Smooth muscle cell (in vitro differentiated cells): ENCODE data around the gene RRP1. TPM values are rescaled to one million over a fixed set of nuclear protein-coding genes. Genes with fewer than 3 reads are reported as not detected.

ENCODE experiments used
- DNase-seq: peaks from one replicate; lab custom pipeline; 2025; ENCODE audit not compliant: unreplicated experiment; lab: John Stamatoyannopoulos, UW
- H2AFZ ChIP-seq: fragments of 200-600 bp; sonication (generic); 2 replicates; pipeline ENCODE4 v1.6.0; 2016; ENCODE audit warnings: antibody characterized with exemption, low read depth, mild to moderate bottlenecking
- H3F3A ChIP-seq: fragments of 200-600 bp; sonication (generic); 2 replicates; pipeline ENCODE4 v1.6.0; 2017; ENCODE audit warnings: antibody characterized with exemption, low read depth
- H3K27ac ChIP-seq: fragments of 200-600 bp; sonication (generic); 2 replicates; pipeline ENCODE4 v1.5.1; 2016; ENCODE audit warnings: low read depth, mild to moderate bottlenecking
- H3K27me3 ChIP-seq: fragments of 200-600 bp; sonication (generic); 2 replicates; pipeline ENCODE4 v1.6.1; 2016; ENCODE audit warnings: low read depth, mild to moderate bottlenecking
- H3K36me3 ChIP-seq: fragments of 200-600 bp; sonication (generic); 2 replicates; pipeline ENCODE4 v1.5.1; 2016; ENCODE audit warnings: low read depth
- H3K4me1 ChIP-seq: fragments of 200-600 bp; sonication (generic); 2 replicates; pipeline ENCODE4 v1.5.1; 2016; ENCODE audit warnings: low read depth
- H3K4me2 ChIP-seq: fragments of 200-600 bp; sonication (generic); 2 replicates; pipeline ENCODE4 v1.6.0; 2016; ENCODE audit warnings: mild to moderate bottlenecking
- H3K4me3 ChIP-seq: fragments of 200-600 bp; sonication (generic); 2 replicates; pipeline ENCODE4 v1.5.1; 2016; ENCODE audit warnings: mild to moderate bottlenecking
- H3K79me2 ChIP-seq: fragments of 200-600 bp; sonication (generic); 2 replicates; pipeline ENCODE4 v1.6.0; 2016; ENCODE audit warnings: low read depth, mild to moderate bottlenecking
- H3K9ac ChIP-seq: fragments of 200-600 bp; sonication (generic); 2 replicates; pipeline ENCODE4 v1.6.0; 2016; ENCODE audit warnings: low read depth
- H3K9me3 ChIP-seq: fragments of 200-600 bp; sonication (generic); replicated peaks from 2 replicates; pipeline ENCODE4 v1.5.1; 2016; ENCODE audit warnings: low read depth
- H4K20me1 ChIP-seq: fragments of 200-600 bp; sonication (generic); 2 replicates; pipeline ENCODE4 v1.6.0; 2016; ENCODE audit warnings: low read depth
- WGBS: methylation state at CpG from one replicate; pipeline ENCODE4 v1.1.7; 2016; ENCODE audit warnings: low lambda C conversion rate; 5-methylcytosine and 5-hydroxymethylcytosine counted together
- polyA plus RNA-seq: library from polyadenylated mRNA; unstranded; fragments of >200 nt; fragmentation: Nextera tagmentation; extraction: Ambion mirVana; gene quantifications from 2 replicates; pipeline ENCODE4 v1.2.1, GENCODE V29; 2016
- total RNA-seq: library from RNA; depleted of rRNA; stranded (reverse); fragments of >200 nt; gene quantifications from 2 replicates; pipeline ENCODE4 v1.2.3, GENCODE V29; 2014
- TF ChIP-seq, protein P1 (sequence below): fragments of 200-600 bp; sonication (generic); IDR thresholded peaks from 2 replicates; pipeline ENCODE4 v1.5.1; 2017; ENCODE audit warnings: borderline replicate concordance, mild to moderate bottlenecking, antibody characterized with exemption; ENCODE audit not compliant: insufficient read depth, poor library complexity, severe bottlenecking

The RRP1 gene
- total and polyA plus RNA-seq, 2 experiments from 2014 or later, result 11.3 to 17.5 TPM

DNA sequence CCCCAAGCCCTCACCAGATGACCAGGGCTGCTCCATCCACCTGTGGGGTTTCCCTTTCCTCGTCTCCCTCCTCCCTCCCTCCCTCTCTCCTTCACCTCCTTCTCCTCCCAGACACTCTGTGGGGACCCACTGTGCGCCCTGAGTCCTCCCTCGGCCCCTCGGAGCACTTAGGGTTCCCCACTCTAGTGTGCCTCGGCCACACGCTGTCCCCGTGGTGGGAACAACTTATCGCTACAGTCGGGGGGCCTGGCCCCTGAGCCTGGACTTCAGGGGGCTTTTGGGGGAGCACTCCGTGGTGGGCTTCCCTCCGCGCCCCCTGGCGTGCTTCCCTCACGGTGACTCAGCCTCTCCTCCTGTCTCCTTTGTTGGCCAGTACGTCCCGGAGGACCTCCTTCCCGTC lies 40.8 kb upstream of the RRP1 start:
- no peak for DNase-seq
- Histone ChIP-seq H3K9me3 (no peaks in the 10 kb centered on the region), H3F3A (no peaks in the 10 kb centered on the region), H3K9ac (no peak overlapping the region), H3K4me2 (no peak overlapping the region), H3K27ac (no peak overlapping the region), H3K36me3 (peaks cover 17% of the 10 kb centered on the region), H3K4me1 (no peaks in the 10 kb centered on the region), H2AFZ (no peak overlapping the region), H3K79me2 (no peaks in the 10 kb centered on the region), H3K4me3 (no peak overlapping the region), H3K27me3 (no peaks in the 10 kb centered on the region), H4K20me1 (peaks cover 25% of the 10 kb centered on the region)
- TF ChIP-seq, protein P1, sequence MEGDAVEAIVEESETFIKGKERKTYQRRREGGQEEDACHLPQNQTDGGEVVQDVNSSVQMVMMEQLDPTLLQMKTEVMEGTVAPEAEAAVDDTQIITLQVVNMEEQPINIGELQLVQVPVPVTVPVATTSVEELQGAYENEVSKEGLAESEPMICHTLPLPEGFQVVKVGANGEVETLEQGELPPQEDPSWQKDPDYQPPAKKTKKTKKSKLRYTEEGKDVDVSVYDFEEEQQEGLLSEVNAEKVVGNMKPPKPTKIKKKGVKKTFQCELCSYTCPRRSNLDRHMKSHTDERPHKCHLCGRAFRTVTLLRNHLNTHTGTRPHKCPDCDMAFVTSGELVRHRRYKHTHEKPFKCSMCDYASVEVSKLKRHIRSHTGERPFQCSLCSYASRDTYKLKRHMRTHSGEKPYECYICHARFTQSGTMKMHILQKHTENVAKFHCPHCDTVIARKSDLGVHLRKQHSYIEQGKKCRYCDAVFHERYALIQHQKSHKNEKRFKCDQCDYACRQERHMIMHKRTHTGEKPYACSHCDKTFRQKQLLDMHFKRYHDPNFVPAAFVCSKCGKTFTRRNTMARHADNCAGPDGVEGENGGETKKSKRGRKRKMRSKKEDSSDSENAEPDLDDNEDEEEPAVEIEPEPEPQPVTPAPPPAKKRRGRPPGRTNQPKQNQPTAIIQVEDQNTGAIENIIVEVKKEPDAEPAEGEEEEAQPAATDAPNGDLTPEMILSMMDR, result no peak
- 98% methylated on average over 17 of the region's 17 CpGs for WGBS

DNA sequence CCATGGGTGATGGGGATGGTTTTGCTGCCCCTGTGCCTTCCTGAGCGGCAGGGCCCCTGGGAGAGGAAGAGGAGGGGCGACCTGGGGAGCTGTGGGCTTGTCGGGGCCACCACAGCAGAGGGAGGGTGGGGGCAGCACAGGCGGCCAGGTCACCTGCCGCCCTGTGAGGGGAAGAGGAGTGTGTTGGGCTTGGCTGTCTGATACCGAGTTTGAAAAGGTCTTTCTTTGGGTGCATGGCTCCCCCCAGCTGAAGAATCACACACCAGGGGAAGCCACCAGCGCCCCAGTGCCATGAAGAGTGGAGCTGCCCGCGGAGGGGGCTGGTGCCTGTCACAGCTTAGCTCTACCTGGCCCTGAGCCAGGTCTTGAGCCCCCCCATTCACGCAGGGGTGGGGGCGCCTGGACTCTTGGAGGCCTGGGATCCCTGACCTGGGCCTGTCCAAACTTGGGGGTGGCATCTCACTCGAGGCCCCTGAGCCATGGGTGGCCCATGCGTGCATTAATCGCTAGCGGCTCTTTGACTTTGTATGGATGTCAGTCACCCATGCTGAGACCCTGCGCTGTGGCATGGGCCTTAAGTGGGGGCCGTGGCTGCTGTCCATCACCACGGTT lies 39.6 kb upstream of the RRP1 start:
- no peaks in the 10 kb centered on the region for H3K79me2 ChIP-seq
- 96% methylated on average over 18 of the region's 18 CpGs for WGBS
- H3K27ac ChIP-seq, result no peak overlapping the region
- no peak overlapping the region for H2AFZ ChIP-seq
- H3K9me3 ChIP-seq, result no peaks in the 10 kb centered on the region
- TF ChIP-seq, protein P1, result no peak
- no peak overlapping the region for H3K4me3 ChIP-seq
- H3K4me1 ChIP-seq, result no peaks in the 10 kb centered on the region
- no peaks in the 10 kb centered on the region for H3K27me3 ChIP-seq
- H4K20me1 ChIP-seq, result peaks cover 15% of the 10 kb centered on the region
- H3K4me2 ChIP-seq, result no peak overlapping the region
- no peak overlapping the region for H3K9ac ChIP-seq
- no peak for DNase-seq
- H3F3A ChIP-seq, result no peaks in the 10 kb centered on the region
- H3K36me3 ChIP-seq, result peaks cover 13% of the 10 kb centered on the region

DNA sequence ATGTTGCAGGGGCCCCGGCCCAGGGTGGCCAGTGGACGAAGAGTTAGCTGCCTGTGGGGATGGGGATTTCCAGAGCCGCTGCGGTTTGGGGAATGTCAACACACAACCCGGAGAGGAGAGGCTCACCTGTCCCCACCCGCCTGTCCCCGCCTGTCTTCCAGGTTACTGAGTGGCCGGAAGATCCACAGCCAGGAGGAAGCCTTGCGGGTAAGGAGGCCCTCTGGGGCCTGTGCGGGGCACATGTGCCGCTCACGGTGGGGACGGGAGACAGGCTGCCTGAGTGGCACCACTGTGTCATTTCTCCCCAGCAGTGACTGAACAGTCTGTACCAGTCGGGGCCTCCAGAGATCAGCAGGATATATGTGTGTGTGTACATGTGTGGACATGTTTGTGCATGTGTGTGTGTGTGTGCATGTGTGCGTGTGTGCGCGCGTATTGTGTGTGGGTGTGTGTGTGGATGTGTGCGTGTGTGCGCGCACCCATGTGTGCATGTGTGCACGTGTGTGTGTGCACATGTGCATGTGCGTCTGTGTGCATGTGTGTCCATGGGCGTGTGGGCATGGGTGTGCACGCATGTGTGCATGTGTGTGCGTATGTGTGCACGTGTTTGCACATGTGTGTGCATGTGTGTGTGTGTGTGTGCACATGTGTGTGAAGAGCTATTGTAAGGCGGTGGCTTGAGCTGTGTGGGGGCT lies 38.9 kb upstream of the RRP1 start:
- no peaks in the 10 kb centered on the region for H3K9me3 ChIP-seq
- no peaks in the 10 kb centered on the region for H3F3A ChIP-seq
- no peak overlapping the region for H2AFZ ChIP-seq
- peaks cover 11% of the 10 kb centered on the region for H3K36me3 ChIP-seq
- TF ChIP-seq, protein P1, result no peak
- no peak for DNase-seq
- no peak overlapping the region for H3K27ac ChIP-seq
- H4K20me1 ChIP-seq, result peaks cover 13% of the 10 kb centered on the region
- no peaks in the 10 kb centered on the region for H3K79me2 ChIP-seq
- H3K4me3 ChIP-seq, result no peak overlapping the region
- no peaks in the 10 kb centered on the region for H3K4me1 ChIP-seq
- H3K9ac ChIP-seq, result no peak overlapping the region
- no peaks in the 10 kb centered on the region for H3K27me3 ChIP-seq
- H3K4me2 ChIP-seq, result no peak overlapping the region
- 89% methylated on average over 27 of the region's 28 CpGs for WGBS
